HepG2 (cell line): ENCODE results near the gene ACACA. TPM values are rescaled to one million over a fixed set of nuclear protein-coding genes. Genes with fewer than 3 reads are reported as not detected.

Source experiments
- CEBPG ChIP-seq: IDR thresholded peaks from 2 replicates; pipeline ENCODE4 v1.6.1; 2016
- FOXO1 ChIP-seq: sonication (generic); formaldehyde crosslinking; IDR thresholded peaks from 2 replicates; pipeline ENCODE4 v1.4.0; 2020; ENCODE audit warnings: missing genetic modification reagents
- GZF1 ChIP-seq: sonication (generic); formaldehyde crosslinking; IDR thresholded peaks from 2 replicates; pipeline ENCODE4 v1.5.1; 2020; ENCODE audit warnings: mild to moderate bottlenecking, missing genetic modification reagents
- HNF1B ChIP-seq: sonication (generic); formaldehyde crosslinking; IDR thresholded peaks from 2 replicates; pipeline ENCODE4 v1.5.1; 2020; ENCODE audit warnings: mild to moderate bottlenecking, moderate library complexity, missing genetic modification reagents
- KLF15 ChIP-seq: sonication (generic); formaldehyde crosslinking; IDR thresholded peaks from 2 replicates; pipeline ENCODE4 v1.8.1; 2023; ENCODE audit warnings: borderline replicate concordance, mild to moderate bottlenecking, inconsistent platforms, missing genetic modification reagents, mixed read lengths
- MIER3 ChIP-seq: IDR thresholded peaks from 2 replicates; pipeline ENCODE4 v1.6.1; 2016; ENCODE audit warnings: missing compliant biosample characterization, borderline replicate concordance
- NCOA2 ChIP-seq: sonication (generic); formaldehyde crosslinking; IDR thresholded peaks from 2 replicates; pipeline ENCODE4 v1.8.0; 2022; ENCODE audit warnings: inconsistent platforms
- NFE2L2 ChIP-seq: fragments of 150-350 bp; IDR thresholded peaks from 2 replicates; pipeline ENCODE4 v1.6.1; 2014; ENCODE audit warnings: low read length
- PHF8 ChIP-seq: sonication (generic); formaldehyde crosslinking; IDR thresholded peaks from 2 replicates; pipeline ENCODE4 v1.5.0; 2020; ENCODE audit warnings: missing genetic modification reagents
- PITX1 ChIP-seq: sonication (generic); formaldehyde crosslinking; IDR thresholded peaks from 2 replicates; pipeline ENCODE4 v1.5.1; 2020; ENCODE audit warnings: mild to moderate bottlenecking, missing genetic modification reagents
- RAD51 ChIP-seq: fragments of 450-650 bp; IDR thresholded peaks from 2 replicates; pipeline ENCODE4 v1.6.1; 2016; ENCODE audit warnings: borderline replicate concordance
- THAP8 ChIP-seq: sonication (generic); formaldehyde crosslinking; IDR thresholded peaks from 2 replicates; pipeline ENCODE4 v1.5.1; 2020; ENCODE audit warnings: missing genetic modification reagents, mild to moderate bottlenecking, borderline replicate concordance
- THRA ChIP-seq: sonication (generic); formaldehyde crosslinking; IDR thresholded peaks from 2 replicates; pipeline ENCODE4 v1.4.0; 2020; ENCODE audit warnings: missing genetic modification reagents, borderline replicate concordance
- ZBTB21 ChIP-seq: sonication (generic); formaldehyde crosslinking; IDR thresholded peaks from 2 replicates; pipeline ENCODE4 v1.4.0; 2020; ENCODE audit warnings: missing genetic modification reagents
- ZMYM4 ChIP-seq: sonication (generic); formaldehyde crosslinking; IDR thresholded peaks from 2 replicates; pipeline ENCODE4 v1.8.1; 2023; ENCODE audit warnings: mild to moderate bottlenecking, missing genetic modification reagents
- ZNF136 ChIP-seq: sonication (generic); formaldehyde crosslinking; IDR thresholded peaks from 2 replicates; pipeline ENCODE4 v1.8.1; 2022; ENCODE audit warnings: low read depth, mild to moderate bottlenecking, moderate library complexity, missing genetic modification reagents
- ZNF138 ChIP-seq: sonication (generic); formaldehyde crosslinking; IDR thresholded peaks from 2 replicates; pipeline ENCODE4 v1.5.0; 2020; ENCODE audit warnings: mild to moderate bottlenecking, low read depth, missing genetic modification reagents
- ZNF160 ChIP-seq: sonication (generic); formaldehyde crosslinking; IDR thresholded peaks from 2 replicates; pipeline ENCODE4 v1.8.0; 2022; ENCODE audit warnings: mild to moderate bottlenecking, inconsistent platforms, missing genetic modification reagents
- ZNF205 ChIP-seq: IDR thresholded peaks from 2 replicates; pipeline ENCODE4 v1.6.1; 2018; ENCODE audit warnings: missing biosample characterization, missing genetic modification reagents
- ZNF225 ChIP-seq: sonication (generic); formaldehyde crosslinking; IDR thresholded peaks from 2 replicates; pipeline ENCODE4 v1.4.0; 2020; ENCODE audit warnings: mild to moderate bottlenecking, missing genetic modification reagents
- ZNF30 ChIP-seq: sonication (generic); formaldehyde crosslinking; IDR thresholded peaks from 2 replicates; pipeline ENCODE4 v1.5.0; 2020; ENCODE audit warnings: mild to moderate bottlenecking, missing genetic modification reagents
- ZNF326 ChIP-seq: sonication (generic); formaldehyde crosslinking; IDR thresholded peaks from 2 replicates; pipeline ENCODE4 v1.4.0; 2020; ENCODE audit warnings: missing genetic modification reagents, borderline replicate concordance
- ZNF33B ChIP-seq: sonication (generic); formaldehyde crosslinking; IDR thresholded peaks from 2 replicates; pipeline ENCODE4 v1.5.1; 2020; ENCODE audit warnings: mild to moderate bottlenecking, missing genetic modification reagents
- ZNF678 ChIP-seq: sonication (generic); formaldehyde crosslinking; IDR thresholded peaks from 2 replicates; pipeline ENCODE4 v1.4.0; 2020; ENCODE audit warnings: mild to moderate bottlenecking, missing genetic modification reagents
- ZNF710 ChIP-seq: sonication (generic); formaldehyde crosslinking; IDR thresholded peaks from 2 replicates; pipeline ENCODE4 v1.5.0; 2020; ENCODE audit warnings: mild to moderate bottlenecking, missing genetic modification reagents, borderline replicate concordance
- polyA plus RNA-seq, 8 experiments: library from polyadenylated mRNA; depleted of rRNA in 3 of 8; stranded (reverse) in 7 of 8; unstranded in 1 of 8; fragments of >200 nt; fragmentation: Illumina TruSeq in 4 of 8; extraction: Trizol in 4 of 8; gene quantifications; 2 replicates each; pipeline versions ENCODE4 v1.2.1 to v1.2.3, GENCODE V29; 2011 to 2016; ENCODE audit warnings: low read depth in 4 of 8, missing spikeins in 1 of 8, mixed read lengths in 1 of 8; ENCODE audit not compliant: insufficient read depth in 1 of 8
- total RNA-seq, 5 experiments: library from RNA; depleted of rRNA; stranded (reverse); fragments of >200 nt; fragmentation: Illumina TruSeq; extraction: Trizol; gene quantifications; 2 replicates each; pipeline ENCODE4 v1.2.3, GENCODE V29; 2016; ENCODE audit warnings: low read depth in 1 of 5

The ACACA gene
- total and polyA plus RNA-seq, 2 of the 13 experiments (the other 11 are each of a cell fraction or from before 2014, with no cell fraction given) = 39.2 to 47.2 TPM

GRCh38 chr17:37406635-37407461, at the start of gene ACACA, which contains the start of gene TADA2A (continued):
- TF ChIP-seq MIER3 (CRISPR knock-in tag) (no peak), NFE2L2 (no peak), CEBPG (CRISPR knock-in tag) (0 out of 2 replicates have a peak, but pooled peaks have one; percentile 16), ZNF33B (CRISPR knock-in tag) (peak; percentile 85; the same call in 1 of the 2 replicates), NCOA2 (CRISPR knock-in tag) (0 out of 2 replicates have a peak, but pooled peaks have one; percentile 28), ZNF30 (CRISPR knock-in tag) (0 out of 2 replicates have a peak, but pooled peaks have one; percentile 23), ZNF205 (CRISPR knock-in tag) (0 out of 2 replicates have a peak, but pooled peaks have one; percentile 45), ZBTB21 (no peak), RAD51 (no peak), ZNF678 (CRISPR knock-in tag) (no peak), GZF1 (CRISPR knock-in tag) (no peak), PHF8 (peak; percentile 88), ZMYM4 (CRISPR knock-in tag) (peak; percentile 26; the same call in 1 of the 2 replicates), ZNF136 (no peak), PITX1 (CRISPR knock-in tag) (no peak), HNF1B (CRISPR knock-in tag) (peak; percentile 73), ZNF710 (peak; percentile 58; the same call in 1 of the 2 replicates), THAP8 (no peak), KLF15 (CRISPR knock-in tag) (0 out of 2 replicates have a peak, but pooled peaks have one; percentile 65), ZNF160 (CRISPR knock-in tag) (no peak), ZNF138 (CRISPR knock-in tag) (0 out of 2 replicates have a peak, but pooled peaks have one; percentile 74), ZNF225 (no peak; the same call in 1 of the 2 replicates), FOXO1 (no peak; the same call in 1 of the 2 replicates), THRA (CRISPR knock-in tag) (peak; percentile 71; the same call in 1 of the 2 replicates), ZNF326 (no peak)
